Measurements from ENCODE around the gene EREG.
"Not testable (repeated sequence)": the region's sequence is repeated elsewhere in the genome, so short reads cannot be mapped to it uniquely, and the experiment has no call there.

DNA sequence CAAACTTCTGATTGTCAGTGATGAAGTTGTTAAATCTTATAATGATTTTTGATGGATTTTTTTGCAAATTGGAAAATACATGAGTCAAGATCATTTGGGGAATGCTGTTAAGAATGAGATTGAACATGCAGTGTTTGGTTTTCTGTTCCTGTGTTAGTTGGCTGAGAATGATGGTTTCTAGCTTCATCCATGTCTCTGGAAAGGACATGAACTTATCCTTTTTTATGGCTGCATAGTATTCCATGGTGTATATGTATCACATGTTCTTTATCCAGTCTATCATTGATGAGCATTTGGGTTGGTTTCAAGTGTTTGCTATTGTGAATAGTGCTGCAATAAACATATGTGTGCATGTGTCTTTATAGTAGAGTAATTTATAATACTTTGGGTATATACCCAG lies 24.5 kb upstream of the EREG start:
- TF ChIP-seq, protein P1, sequence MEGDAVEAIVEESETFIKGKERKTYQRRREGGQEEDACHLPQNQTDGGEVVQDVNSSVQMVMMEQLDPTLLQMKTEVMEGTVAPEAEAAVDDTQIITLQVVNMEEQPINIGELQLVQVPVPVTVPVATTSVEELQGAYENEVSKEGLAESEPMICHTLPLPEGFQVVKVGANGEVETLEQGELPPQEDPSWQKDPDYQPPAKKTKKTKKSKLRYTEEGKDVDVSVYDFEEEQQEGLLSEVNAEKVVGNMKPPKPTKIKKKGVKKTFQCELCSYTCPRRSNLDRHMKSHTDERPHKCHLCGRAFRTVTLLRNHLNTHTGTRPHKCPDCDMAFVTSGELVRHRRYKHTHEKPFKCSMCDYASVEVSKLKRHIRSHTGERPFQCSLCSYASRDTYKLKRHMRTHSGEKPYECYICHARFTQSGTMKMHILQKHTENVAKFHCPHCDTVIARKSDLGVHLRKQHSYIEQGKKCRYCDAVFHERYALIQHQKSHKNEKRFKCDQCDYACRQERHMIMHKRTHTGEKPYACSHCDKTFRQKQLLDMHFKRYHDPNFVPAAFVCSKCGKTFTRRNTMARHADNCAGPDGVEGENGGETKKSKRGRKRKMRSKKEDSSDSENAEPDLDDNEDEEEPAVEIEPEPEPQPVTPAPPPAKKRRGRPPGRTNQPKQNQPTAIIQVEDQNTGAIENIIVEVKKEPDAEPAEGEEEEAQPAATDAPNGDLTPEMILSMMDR (optimal IDR thresholded peaks at IDR 0.05 in 1 of 3, IDR thresholded peaks at IDR 0.05 in 1 of 3, conservative IDR thresholded peaks at IDR 0.05 in 1 of 3; ENCODE audit: extremely low read depth in 1 of 3, insufficient read depth in 2 of 3, low read length in 3 of 3) = not testable (repeated sequence)
- not testable (repeated sequence) for TF ChIP-seq EZH2 (IDR thresholded peaks at IDR 0.05; ENCODE audit: low read length)

All from keratinocyte (primary cell).